Measurements from ENCODE around the gene GPR153. TPM values are rescaled to one million over a fixed set of nuclear protein-coding genes. Genes with fewer than 3 reads are reported as not detected.

The GPR153 gene
- total and polyA plus RNA-seq, 2 donors (not counting 1 experiment from before 2014, with no cell fraction given) = 0.04 to 0.20 TPM

- H2AFZ ChIP-seq (ENCODE audit: insufficient read depth, low read depth, low read length, poor library complexity, severe bottlenecking) = no peak overlapping the region
- no peaks in the 10 kb centered on the region for H3K4me1 Mint-ChIP-seq
- no peaks in the 10 kb centered on the region for H4K20me1 ChIP-seq (ENCODE audit: control insufficient read depth, insufficient read depth, low read length, poor library complexity, severe bottlenecking)
- ATAC-seq (ENCODE audit: low read depth) (no peak), DNase-seq (no peak)
- no peaks in the 10 kb centered on the region for H3K36me3 ChIP-seq (replicated peaks in 1 of 2; ENCODE audit: control extremely low read depth in 1 of 2, control insufficient read depth in 1 of 2, extremely low read depth in 1 of 2, insufficient read depth in 2 of 2, low read length in 1 of 2)
- no peak overlapping the region for H3K4me3 ChIP-seq (ENCODE audit: control extremely low read depth in 1 of 5, extremely low read depth in 1 of 5, insufficient read depth in 1 of 5, low read depth in 2 of 5, low read length in 4 of 5)
- no peaks in the 10 kb centered on the region for H3K27me3 Mint-ChIP-seq
- no peaks in the 10 kb centered on the region for H3K27me3 ChIP-seq (replicated peaks in 1 of 4; ENCODE audit: control extremely low read depth in 1 of 4, control insufficient read depth in 3 of 4, insufficient read depth in 4 of 4, low read length in 3 of 4)
- ChIA-PET CTCF (no interaction called here), POLR2A (no interaction called here)
- no peak overlapping the region for H3K4me3 Mint-ChIP-seq
- no peak overlapping the region for H3K4me2 ChIP-seq (replicated peaks; ENCODE audit: low read depth, low read length, poor library complexity, severe bottlenecking)
- H3K27ac Mint-ChIP-seq = no peak overlapping the region
- H3K27ac ChIP-seq (ENCODE audit: low read length in 2 of 2) = no peak overlapping the region
- TF ChIP-seq CTCF (IDR thresholded peaks at IDR 0.05) = no peak
- no peak for TF ChIP-seq EZH2 (IDR thresholded peaks at IDR 0.05; ENCODE audit: borderline replicate concordance, insufficient read depth, low read depth, low read length, poor library complexity, severe bottlenecking)
- no peak overlapping the region for H3K9ac ChIP-seq (ENCODE audit: low read length)
- no peaks in the 10 kb centered on the region for H3K9me3 ChIP-seq (ENCODE audit: control extremely low read depth in 1 of 3, control insufficient read depth in 2 of 3, insufficient read depth in 1 of 3, low read length in 2 of 3)
- H3K79me2 ChIP-seq (ENCODE audit: control insufficient read depth, insufficient read depth, low read length) = no peaks in the 10 kb centered on the region
- WGBS (ENCODE audit: insufficient coverage) = 97% methylated on average over 9 of the region's 10 CpGs
- H3K4me1 ChIP-seq (ENCODE audit: control insufficient read depth in 2 of 2, insufficient read depth in 2 of 2, low read length in 2 of 2) = no peaks in the 10 kb centered on the region
- no peaks in the 10 kb centered on the region for H3K9me3 Mint-ChIP-seq (ENCODE audit: insufficient read depth)
- intact Hi-C loops (cut with micrococcal nuclease) = no loop called here
Observed at GRCh38 chr1:6287431-6287886, 26.6 kb upstream of the GPR153 start.

GRCh38 chr1:6287029-6287428, 26.1 kb upstream of the GPR153 start:
- Histone ChIP-seq H4K20me1 (ENCODE audit: control insufficient read depth, insufficient read depth, low read length, poor library complexity, severe bottlenecking) (no peaks in the 10 kb centered on the region), H2AFZ (ENCODE audit: insufficient read depth, low read depth, low read length, poor library complexity, severe bottlenecking) (no peak overlapping the region), H3K4me2 (replicated peaks; ENCODE audit: low read depth, low read length, poor library complexity, severe bottlenecking) (no peak overlapping the region), H3K4me1 (ENCODE audit: control insufficient read depth in 2 of 2, insufficient read depth in 2 of 2, low read length in 2 of 2) (no peaks in the 10 kb centered on the region), H3K27ac (ENCODE audit: low read length in 2 of 2) (no peak overlapping the region), H3K9me3 (ENCODE audit: control extremely low read depth in 1 of 3, control insufficient read depth in 2 of 3, insufficient read depth in 1 of 3, low read length in 2 of 3) (no peaks in the 10 kb centered on the region), H3K79me2 (ENCODE audit: control insufficient read depth, insufficient read depth, low read length) (no peaks in the 10 kb centered on the region), H3K4me3 (ENCODE audit: control extremely low read depth in 1 of 5, extremely low read depth in 1 of 5, insufficient read depth in 1 of 5, low read depth in 2 of 5, low read length in 4 of 5) (no peak overlapping the region), H3K9ac (ENCODE audit: low read length) (no peak overlapping the region), H3K27me3 (replicated peaks in 1 of 4; ENCODE audit: control extremely low read depth in 1 of 4, control insufficient read depth in 3 of 4, insufficient read depth in 4 of 4, low read length in 3 of 4) (no peaks in the 10 kb centered on the region), H3K36me3 (replicated peaks in 1 of 2; ENCODE audit: control extremely low read depth in 1 of 2, control insufficient read depth in 1 of 2, extremely low read depth in 1 of 2, insufficient read depth in 2 of 2, low read length in 1 of 2) (no peaks in the 10 kb centered on the region)
- intact Hi-C loops (cut with micrococcal nuclease) = no loop called here
- no peak overlapping the region for H3K27ac Mint-ChIP-seq
- ChIA-PET POLR2A (no interaction called here), CTCF (no interaction called here)
- 96% methylated on average over 12 of the region's 13 CpGs for WGBS (ENCODE audit: insufficient coverage)
- no peak for DNase-seq
- no peak for ATAC-seq (ENCODE audit: low read depth)
- H3K9me3 Mint-ChIP-seq (ENCODE audit: insufficient read depth) = no peaks in the 10 kb centered on the region
- H3K27me3 Mint-ChIP-seq = no peaks in the 10 kb centered on the region
- H3K4me3 Mint-ChIP-seq = no peak overlapping the region
- no peak for TF ChIP-seq CTCF (IDR thresholded peaks at IDR 0.05)
- no peak for TF ChIP-seq EZH2 (IDR thresholded peaks at IDR 0.05; ENCODE audit: borderline replicate concordance, insufficient read depth, low read depth, low read length, poor library complexity, severe bottlenecking)
- no peaks in the 10 kb centered on the region for H3K4me1 Mint-ChIP-seq
